Measurements from ENCODE around the gene SNTG2.

SNTG2 gene

GRCh38 chr2:1230155-1230893 is 279.7 kb downstream of the SNTG2 start:
- no peak for DNase-seq (ENCODE audit: extremely low read depth in 1 of 2, low read depth in 1 of 2)

GRCh38 chr2:1231466-1232063 is 280.9 kb downstream of the SNTG2 start:
- no peak for DNase-seq (ENCODE audit: extremely low read depth in 1 of 2, low read depth in 1 of 2)

GRCh38 chr2:1233281-1233680 is 282.6 kb downstream of the SNTG2 start:
- DNase-seq (ENCODE audit: extremely low read depth in 1 of 2, low read depth in 1 of 2) = no peak

- DNase-seq (ENCODE audit: extremely low read depth in 1 of 2, low read depth in 1 of 2) = no peak
These were observed 284.2 kb downstream of the SNTG2 start for GRCh38 chr2:1234731-1235308.

GRCh38 chr2:1235806-1236205 is 285.2 kb downstream of the SNTG2 start:
- no peak for DNase-seq (ENCODE audit: extremely low read depth in 1 of 2, low read depth in 1 of 2)

- no peak for DNase-seq (ENCODE audit: extremely low read depth in 1 of 2, low read depth in 1 of 2)
These were observed 286.0 kb downstream of the SNTG2 start for GRCh38 chr2:1236606-1237005.

GRCh38 chr2:1237783-1238182 is 287.1 kb downstream of the SNTG2 start:
- no peak for DNase-seq (ENCODE audit: extremely low read depth in 1 of 2, low read depth in 1 of 2)

- no peak for DNase-seq (ENCODE audit: extremely low read depth in 1 of 2, low read depth in 1 of 2)
These were observed 288.0 kb downstream of the SNTG2 start for GRCh38 chr2:1238598-1239138.

- no peak for DNase-seq (ENCODE audit: extremely low read depth in 1 of 2, low read depth in 1 of 2)
These were observed 294.5 kb downstream of the SNTG2 start for GRCh38 chr2:1245193-1245592.

GRCh38 chr2:1246239-1246638 is 295.6 kb downstream of the SNTG2 start:
- no peak for DNase-seq (ENCODE audit: extremely low read depth in 1 of 2, low read depth in 1 of 2)

- no peak for DNase-seq (ENCODE audit: extremely low read depth in 1 of 2, low read depth in 1 of 2)
These were observed 296.3 kb downstream of the SNTG2 start for GRCh38 chr2:1246991-1247390.

- DNase-seq (ENCODE audit: extremely low read depth in 1 of 2, low read depth in 1 of 2) = no peak
These were observed 297.5 kb downstream of the SNTG2 start for GRCh38 chr2:1248187-1248586.

GRCh38 chr2:1249897-1250687 is 299.4 kb downstream of the SNTG2 start:
- DNase-seq (ENCODE audit: extremely low read depth in 1 of 2, low read depth in 1 of 2) = no peak

- DNase-seq (ENCODE audit: extremely low read depth in 1 of 2, low read depth in 1 of 2) = no peak
These were observed 300.9 kb downstream of the SNTG2 start for GRCh38 chr2:1251520-1251919.

GRCh38 chr2:1253629-1254028 is 303.0 kb downstream of the SNTG2 start:
- no peak for DNase-seq (ENCODE audit: extremely low read depth in 1 of 2, low read depth in 1 of 2)

- DNase-seq (ENCODE audit: extremely low read depth in 1 of 2, low read depth in 1 of 2) = no peak
These were observed 304.2 kb downstream of the SNTG2 start for GRCh38 chr2:1254662-1255343.

GRCh38 chr2:1256632-1257324 is 306.1 kb downstream of the SNTG2 start:
- no peak for DNase-seq (ENCODE audit: extremely low read depth in 1 of 2, low read depth in 1 of 2)

- DNase-seq (ENCODE audit: extremely low read depth in 1 of 2, low read depth in 1 of 2) = no peak
These were observed 306.7 kb downstream of the SNTG2 start for GRCh38 chr2:1257334-1257733.

GRCh38 chr2:1259746-1260145 is 309.1 kb downstream of the SNTG2 start:
- no peak for DNase-seq (ENCODE audit: extremely low read depth in 1 of 2, low read depth in 1 of 2)

GRCh38 chr2:1262609-1263008 is 312.0 kb downstream of the SNTG2 start:
- no peak for DNase-seq (ENCODE audit: extremely low read depth in 1 of 2, low read depth in 1 of 2)
